K562 treated with DMSO at 1 percent for 24 hours (cell line): Measurements from ENCODE around the gene NUTM2F. TPM values are rescaled to one million over a fixed set of nuclear protein-coding genes. Genes with fewer than 3 reads are reported as not detected.

Experiments used
- total RNA-seq: library from RNA; unstranded; fragments of 300-600 nt; gene quantifications from 2 replicates; pipeline ENCODE4 v1.2.3, GENCODE V29; 2022; ENCODE audit warnings: low read depth; ENCODE audit not compliant: insufficient read depth

NUTM2F gene
- total RNA-seq = not detected in 2 replicates

GRCh38 chr9:94328544-94328943 is at the start of gene NUTM2F:
Gene NUTM2F (minus strand): TSS chr9:94328644. CDS start chr9:94328623, 21 bp downstream.

Other genes with a start within 250 kb of the NUTM2F start
- gene PTPDC1, start 244.2 kb downstream of the NUTM2F start, total RNA-seq = 4.8 and 5.3 TPM in 2 replicates
- gene ZNF169, start 69.3 kb downstream of the NUTM2F start, total RNA-seq = 2.0 and 3.5 TPM in 2 replicates
- gene PCAT7, start 226.4 kb upstream of the NUTM2F start, total RNA-seq = 0.09 and 0.15 TPM in 2 replicates